Psoas muscle (tissue), 8 donors: ENCODE results near the gene CILP2. TPM values are rescaled to one million over a fixed set of nuclear protein-coding genes. Genes with fewer than 3 reads are reported as not detected.

ENCODE experiments used
- ATAC-seq, 4 donors: fragments of 200-7000 bp; cut with Tn5 transposase; one replicate each; pipeline ENCODE4 v1.9.1; 2020; ENCODE audit warnings: moderate library complexity in 3 of 4, mild to moderate bottlenecking in 2 of 4
- DNase-seq, 2 donors: peaks; one replicate each; pipeline ENCODE4 v3.0.0-alpha.2; 2020
- H3K27ac ChIP-seq: fragments of 200-600 bp; one replicate; pipeline ENCODE4 v1.8.0; 2022
- H3K27me3 ChIP-seq, 3 donors: fragments of 200-600 bp in 1 of 3; one replicate each; pipeline versions ENCODE4 v1.6.1 to v1.8.0; 2013 to 2022; ENCODE audit warnings: low read length in 2 of 3, mild to moderate bottlenecking in 2 of 3, moderate library complexity in 1 of 3; ENCODE audit not compliant: insufficient read depth in 3 of 3
- H3K36me3 ChIP-seq, 2 donors: fragments of 200-600 bp in 1 of 2; one replicate each; pipeline versions ENCODE4 v1.6.1 to v1.8.0; 2013 to 2022; ENCODE audit warnings: low read depth in 1 of 2, mild to moderate bottlenecking in 1 of 2, moderate library complexity in 1 of 2; ENCODE audit not compliant: insufficient read depth in 1 of 2
- H3K4me1 ChIP-seq: fragments of 200-600 bp; one replicate; pipeline ENCODE4 v1.8.0; 2022
- H3K4me3 ChIP-seq: fragments of 200-600 bp; one replicate; pipeline ENCODE4 v1.8.0; 2022; ENCODE audit warnings: mild to moderate bottlenecking
- H3K9me3 ChIP-seq: fragments of 200-600 bp; one replicate; pipeline ENCODE4 v1.8.0; 2022
- CTCF ChIP-seq: fragments of 200-600 bp; IDR thresholded peaks from one replicate; pipeline ENCODE4 v1.8.0; 2022; ENCODE audit warnings: antibody characterized with exemption
- WGBS, 3 donors: extraction: QIAGEN DNeasy Blood & Tissue Kit; methylation state at CpG; one replicate each; pipeline versions ENCODE4 v1.1.6 to v1.1.7; 2013; 5-methylcytosine and 5-hydroxymethylcytosine counted together
- intact Hi-C, 2 donors: fragments of 100-400 bp; cut with DNase I; formaldehyde crosslinking; loops; one replicate each; pipeline versions ENCODE4 v1.11.0 to v1.14.2; 2022
- polyA plus RNA-seq, 3 donors: library from polyadenylated mRNA; stranded (reverse); fragments of 200-250 nt; gene quantifications; one replicate each; pipeline ENCODE4 v1.2.3, GENCODE V29; 2013
- total RNA-seq, 4 donors: library from RNA; stranded (reverse); fragmentation: NEBNext Ultra II Directional in 2 of 4; extraction: Animal tissue kit (Norgen Biotek cat#: 25700) in 2 of 4; gene quantifications; one replicate each; pipeline versions ENCODE4 v1.2.1 to v1.2.4, GENCODE V29; 2021 to 2023
- donor health status: healthy with polysubstance abuse.
- donor health status: DM: no; HTN: no; CAD: no; lungs with moderate emphysema.
- donor health status: Bipolar disorder and iron deficiency.
- donor health status: healthy.
- donor health status: DM: yes; HTN: yes; CAD: no.
- donor health status: DM: no; HTN: no; CAD: no.
- donor health status: DM: no; HTN: no; CAD: no.
- donor health status: DM: yes; HTN: yes; CAD: no.

The CILP2 gene
- total and polyA plus RNA-seq, 7 donors: 0.03 TPM; not detected in 6

- H3K27me3 ChIP-seq: no peaks in the 10 kb centered on the region
- no peak for DNase-seq
- H3K4me3 ChIP-seq: no peak overlapping the region
- WGBS, 3 donors: 87 to 91% (median 89%) methylated on average over 19 to 23 of the region's 23 CpGs
- H3K27ac ChIP-seq: no peak overlapping the region
- TF ChIP-seq CTCF: no peak
- H3K36me3 ChIP-seq: peaks cover 0 to 53% of the 10 kb centered on the region in 2 donors
- H3K4me1 ChIP-seq: peaks cover 3% of the 10 kb centered on the region
- no peaks in the 10 kb centered on the region for H3K9me3 ChIP-seq
- no peak for ATAC-seq
- intact Hi-C loops: no loop called here
These were observed 12.3 kb upstream of the CILP2 start for GRCh38 chr19:19525611-19526380.

GRCh38 chr19:19526581-19527370 lies 11.3 kb upstream of the CILP2 start:
- WGBS, 3 donors: 84 to 85% (median 84%) methylated on average over 26 to 28 of the region's 28 CpGs
- Histone ChIP-seq H3K36me3 (peaks cover 0 to 51% of the 10 kb centered on the region in 2 donors), H3K4me3 (no peak overlapping the region), H3K27me3 (no peaks in the 10 kb centered on the region), H3K9me3 (no peaks in the 10 kb centered on the region), H3K4me1 (no peaks in the 10 kb centered on the region), H3K27ac (no peak overlapping the region)
- intact Hi-C loops: no loop called here
- DNase-seq: no peak
- no peak for TF ChIP-seq CTCF
- ATAC-seq: no peak

GRCh38 chr19:19527371-19527656 lies 10.8 kb upstream of the CILP2 start:
- no peak for ATAC-seq
- intact Hi-C loops: no loop called here
- 91 to 95% (median 92%) methylated on average over 9 of the region's 9 CpGs for WGBS, 3 donors
- H3K27ac ChIP-seq: no peak overlapping the region
- no peaks in the 10 kb centered on the region for H3K9me3 ChIP-seq
- TF ChIP-seq CTCF: no peak
- H3K4me3 ChIP-seq: no peak overlapping the region
- no peaks in the 10 kb centered on the region for H3K27me3 ChIP-seq
- peaks cover 0 to 51% of the 10 kb centered on the region in 2 donors for H3K36me3 ChIP-seq
- peaks cover under 1% of the 10 kb centered on the region for H3K4me1 ChIP-seq
- no peak for DNase-seq

- no peaks in the 10 kb centered on the region for H3K27me3 ChIP-seq
- H3K4me1 ChIP-seq: peaks cover 4% of the 10 kb centered on the region
- no peak overlapping the region for H3K27ac ChIP-seq
- no peak for DNase-seq
- H3K4me3 ChIP-seq: no peak overlapping the region
- H3K36me3 ChIP-seq: peaks cover 0 to 51% of the 10 kb centered on the region in 2 donors
- no peak for ATAC-seq
- H3K9me3 ChIP-seq: no peaks in the 10 kb centered on the region
- intact Hi-C loops: no loop called here
- WGBS, 3 donors: 90 to 91% (median 91%) methylated on average over 25 to 27 of the region's 27 CpGs
- TF ChIP-seq CTCF: no peak
These were observed 10.1 kb upstream of the CILP2 start for GRCh38 chr19:19527674-19528625.
